Measurements from ENCODE around the gene FRMD4B. TPM values are rescaled to one million over a fixed set of nuclear protein-coding genes. Genes with fewer than 3 reads are reported as not detected.
"Not testable (repeated sequence)": the region's sequence is repeated elsewhere in the genome, so short reads cannot be mapped to it uniquely, and the experiment has no call there.

Gene FRMD4B
- total RNA-seq, 4 donors from 2014 or later = 37.5 to 66.2 (median 62.5) TPM

DNA sequence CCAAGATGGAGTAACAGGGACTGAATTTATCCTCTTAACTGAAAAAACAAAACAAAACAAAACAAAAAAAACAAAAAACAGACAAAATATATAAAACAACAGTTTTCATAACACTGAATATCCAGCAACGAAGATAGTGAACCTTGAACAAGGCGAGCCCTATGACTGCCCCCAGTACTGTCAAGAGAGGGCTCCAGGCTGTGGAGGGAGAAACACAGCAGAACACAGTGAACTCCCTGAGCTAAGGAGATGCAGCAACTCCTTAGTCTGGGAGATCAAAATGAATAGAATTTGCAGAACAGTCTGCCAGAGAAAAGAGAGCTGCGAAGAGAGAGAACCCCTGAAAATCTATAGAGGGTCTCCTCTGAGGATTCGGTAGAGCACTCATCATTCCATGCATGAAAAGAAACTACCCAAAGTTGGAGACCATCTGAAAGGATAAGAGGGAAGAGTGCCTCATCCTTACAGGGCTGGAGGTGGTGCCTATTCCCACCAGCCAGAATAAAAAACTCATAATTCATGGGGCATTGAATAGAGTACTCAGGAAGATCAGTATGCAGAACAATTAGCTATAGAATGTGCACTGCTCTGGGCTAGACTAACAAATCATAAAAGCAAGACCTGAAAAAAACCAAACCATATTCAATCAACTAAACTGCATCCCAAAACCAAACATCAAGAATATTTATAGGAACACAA lies 101.8 kb downstream of the FRMD4B start:
- H3K36me3 ChIP-seq = peaks cover 0 to 13% (median 0%) of the 10 kb centered on the region in 3 donors
- TF ChIP-seq CTCF (IDR thresholded peaks at IDR 0.05) (no peak), POLR2A (IDR thresholded peaks at IDR 0.05) (no peak)
- no peak overlapping the region for H3K4me3 ChIP-seq
- H3K4me1 ChIP-seq = peaks cover 0 to 9% (median 0%) of the 10 kb centered on the region in 3 donors
- no peaks in the 10 kb centered on the region for H3K27me3 ChIP-seq
- intact Hi-C loops (cut with DNase I) = no loop called here
- H3K9me3 ChIP-seq = no peaks in the 10 kb centered on the region
- no peak overlapping the region for H3K27ac ChIP-seq
- WGBS, 2 donors = 87 to 98% methylated on average over 4 of the region's 4 CpGs
- no peak for DNase-seq

DNA sequence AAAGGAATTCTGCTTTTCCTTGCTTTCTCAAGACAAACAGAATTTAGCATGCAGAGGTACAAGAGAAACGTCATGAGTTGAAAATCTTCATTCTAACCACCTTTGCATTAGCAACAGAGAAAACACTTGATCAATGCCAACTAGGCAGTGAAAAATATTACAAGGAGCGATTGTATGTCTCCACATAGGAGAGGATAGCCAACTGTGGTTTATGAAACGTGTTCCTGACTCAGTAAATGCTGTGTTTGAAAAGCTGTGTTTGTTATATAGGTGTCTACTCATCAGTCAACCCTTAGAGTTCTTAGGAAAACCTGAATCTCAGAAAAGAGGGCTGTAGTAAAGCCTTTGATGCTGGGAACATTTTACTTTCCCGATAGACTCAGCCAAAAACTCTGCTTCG lies 102.4 kb downstream of the FRMD4B start:
- peaks cover 0 to 4% (median 0%) of the 10 kb centered on the region in 3 donors for H3K4me1 ChIP-seq
- no peaks in the 10 kb centered on the region for H3K27me3 ChIP-seq
- no peaks in the 10 kb centered on the region for H3K9me3 ChIP-seq
- H3K27ac ChIP-seq = no peak overlapping the region
- intact Hi-C loops (cut with DNase I) = no loop called here
- no peak for DNase-seq
- WGBS, 2 donors = 63 to 73% methylated on average over 5 of the region's 5 CpGs
- H3K36me3 ChIP-seq = peaks cover 0 to 13% (median 0%) of the 10 kb centered on the region in 3 donors
- H3K4me3 ChIP-seq = no peak overlapping the region
- TF ChIP-seq POLR2A (IDR thresholded peaks at IDR 0.05) (no peak), CTCF (IDR thresholded peaks at IDR 0.05) (no peak)

GRCh38 chr3:69282181-69282580 lies 103.7 kb downstream of the FRMD4B start:
- Histone ChIP-seq H3K4me1 (peaks cover 0 to under 1% (median 0%) of the 10 kb centered on the region in 3 donors), H3K36me3 (peaks cover 0 to 11% (median 0%) of the 10 kb centered on the region in 3 donors), H3K27me3 (no peaks in the 10 kb centered on the region), H3K4me3 (no peak overlapping the region), H3K9me3 (no peaks in the 10 kb centered on the region), H3K27ac (no peak overlapping the region)
- no peak for DNase-seq
- intact Hi-C loops (cut with DNase I) = no loop called here
- WGBS, 2 donors = 50 to 69% methylated on average over 3 of the region's 3 CpGs
- TF ChIP-seq POLR2A (IDR thresholded peaks at IDR 0.05) = no peak
- no peak for TF ChIP-seq CTCF (IDR thresholded peaks at IDR 0.05)

DNA sequence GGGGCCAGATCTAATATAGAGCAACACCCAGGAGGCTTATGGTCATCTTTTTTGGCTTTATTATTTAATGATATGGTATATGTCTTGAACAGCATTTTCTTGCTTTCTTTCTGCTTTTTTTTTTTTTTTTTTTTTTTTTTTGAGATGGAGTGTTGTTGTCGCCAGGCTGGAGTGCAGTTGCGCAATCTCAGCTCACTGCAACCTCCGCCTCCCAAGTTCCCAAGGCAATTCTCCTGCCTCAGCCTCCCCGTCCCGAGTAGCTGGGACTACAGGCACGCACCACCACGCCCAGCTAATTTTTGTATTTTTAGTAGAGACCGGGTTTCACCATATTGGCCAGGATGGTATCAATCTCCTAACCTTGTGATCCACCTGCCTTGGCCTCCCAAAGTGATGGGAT lies 108.5 kb downstream of the FRMD4B start:
- DNase-seq; H3K4me3 ChIP-seq; intact Hi-C loops (cut with DNase I); H3K4me1 ChIP-seq; H3K9me3 ChIP-seq; H3K27ac ChIP-seq; H3K27me3 ChIP-seq; H3K36me3 ChIP-seq: not testable (repeated sequence)
- 93 to 98% methylated on average over 4 to 6 of the region's 8 CpGs for WGBS, 2 donors

DNA sequence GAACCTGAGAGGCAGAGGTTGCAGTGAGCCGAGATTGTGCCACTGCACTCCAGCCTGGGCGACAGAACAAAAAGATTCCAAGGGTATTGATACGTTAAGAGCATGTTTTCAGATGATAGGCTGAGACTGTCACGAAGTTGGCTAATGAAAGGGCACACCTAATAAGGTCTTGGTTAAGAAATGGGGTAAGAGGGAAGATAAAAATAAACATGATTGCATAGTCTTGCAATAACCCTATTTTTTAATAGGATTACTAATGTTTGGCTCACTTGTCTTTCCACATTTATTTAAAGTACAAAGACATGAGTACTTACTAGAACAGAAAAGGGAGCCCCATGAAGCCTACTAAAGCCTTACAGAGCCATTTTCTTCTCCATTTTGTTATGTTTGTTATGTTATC lies 109.0 kb downstream of the FRMD4B start:
- no peaks in the 10 kb centered on the region for H3K36me3 ChIP-seq
- no peak for TF ChIP-seq POLR2A (IDR thresholded peaks at IDR 0.05)
- no peak for TF ChIP-seq CTCF (IDR thresholded peaks at IDR 0.05)
- no peak overlapping the region for H3K4me3 ChIP-seq
- no peak overlapping the region for H3K27ac ChIP-seq
- WGBS, 2 donors = 58 to 70% methylated on average over 3 to 4 of the region's 4 CpGs
- intact Hi-C loops (cut with DNase I) = no loop called here
- H3K27me3 ChIP-seq = no peaks in the 10 kb centered on the region
- peaks cover 0 to 10% (median 0%) of the 10 kb centered on the region in 3 donors for H3K4me1 ChIP-seq
- no peak for DNase-seq
- no peaks in the 10 kb centered on the region for H3K9me3 ChIP-seq

- intact Hi-C loops (cut with DNase I); H3K4me3 ChIP-seq; H3K4me1 ChIP-seq; H3K27me3 ChIP-seq; H3K9me3 ChIP-seq; DNase-seq; H3K36me3 ChIP-seq; H3K27ac ChIP-seq: not testable (repeated sequence)
- 64 to 69% methylated on average over 5 of the region's 5 CpGs for WGBS, 2 donors
Measured at GRCh38 chr3:69276191-69276590, 109.7 kb downstream of the FRMD4B start.
